ENCODE results near the gene HOXB4.

DNA sequence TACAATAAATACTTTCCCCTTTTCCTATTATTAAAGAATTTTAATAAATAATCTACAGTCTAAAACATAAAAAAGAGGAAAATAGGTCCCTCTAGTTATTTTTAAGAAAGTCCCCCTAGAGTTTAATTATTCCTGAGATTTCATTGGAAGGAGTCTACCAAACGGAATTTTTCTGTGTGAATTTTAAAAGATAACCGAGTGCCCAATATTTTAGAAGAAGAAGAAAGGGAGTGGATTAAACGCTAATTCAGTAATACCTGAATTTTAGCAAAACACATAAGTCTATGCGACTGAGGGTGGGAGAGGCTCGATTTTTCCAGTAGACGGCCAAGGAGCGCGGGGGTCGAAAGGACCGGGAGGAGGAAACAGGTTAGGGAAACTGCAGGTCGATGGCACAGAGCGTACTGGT, 35.4 kb downstream of the HOXB4 start:
- TF ChIP-seq, protein P1, sequence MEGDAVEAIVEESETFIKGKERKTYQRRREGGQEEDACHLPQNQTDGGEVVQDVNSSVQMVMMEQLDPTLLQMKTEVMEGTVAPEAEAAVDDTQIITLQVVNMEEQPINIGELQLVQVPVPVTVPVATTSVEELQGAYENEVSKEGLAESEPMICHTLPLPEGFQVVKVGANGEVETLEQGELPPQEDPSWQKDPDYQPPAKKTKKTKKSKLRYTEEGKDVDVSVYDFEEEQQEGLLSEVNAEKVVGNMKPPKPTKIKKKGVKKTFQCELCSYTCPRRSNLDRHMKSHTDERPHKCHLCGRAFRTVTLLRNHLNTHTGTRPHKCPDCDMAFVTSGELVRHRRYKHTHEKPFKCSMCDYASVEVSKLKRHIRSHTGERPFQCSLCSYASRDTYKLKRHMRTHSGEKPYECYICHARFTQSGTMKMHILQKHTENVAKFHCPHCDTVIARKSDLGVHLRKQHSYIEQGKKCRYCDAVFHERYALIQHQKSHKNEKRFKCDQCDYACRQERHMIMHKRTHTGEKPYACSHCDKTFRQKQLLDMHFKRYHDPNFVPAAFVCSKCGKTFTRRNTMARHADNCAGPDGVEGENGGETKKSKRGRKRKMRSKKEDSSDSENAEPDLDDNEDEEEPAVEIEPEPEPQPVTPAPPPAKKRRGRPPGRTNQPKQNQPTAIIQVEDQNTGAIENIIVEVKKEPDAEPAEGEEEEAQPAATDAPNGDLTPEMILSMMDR (IDR thresholded peaks at IDR 0.05) = no peak
- TF ChIP-seq TCF7L2 (IDR thresholded peaks at IDR 0.05; ENCODE audit: low read depth, low read length) (no peak), SIN3A (IDR thresholded peaks at IDR 0.05; ENCODE audit: borderline replicate concordance, insufficient read depth, low read depth, low read length) (no peak)

Measured in Panc1 (cell line).